GM21447 (cell line): ENCODE results near the gene CACNA1F.

Experiments used
- ATAC-seq: cut with Tn5 transposase; IDR thresholded peaks from one replicate; pipeline ENCODE4 v1.9.1; 2021; ENCODE audit not compliant: unreplicated experiment

The CACNA1F gene

DNA sequence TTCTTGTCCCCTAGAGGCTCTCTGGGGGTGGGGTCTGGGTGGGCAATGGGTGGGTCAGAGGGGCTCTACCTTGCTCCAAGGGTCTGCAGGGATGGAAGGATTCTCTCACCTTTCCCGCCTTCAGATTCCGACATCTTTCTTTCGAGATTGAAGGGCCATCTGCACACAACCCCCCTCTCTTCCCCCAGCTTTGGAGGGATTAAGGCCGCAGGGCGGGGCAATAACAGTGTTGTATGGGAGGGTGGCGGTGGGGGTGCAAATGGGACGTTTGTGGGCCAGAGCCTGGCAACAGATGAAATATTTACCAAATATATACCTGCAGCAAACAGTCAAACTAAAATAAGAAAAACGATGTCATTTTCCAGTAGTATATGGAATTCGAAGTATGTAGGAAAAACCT, at the start of gene CACNA1F:
Gene CACNA1F (minus strand): TSS at position 165 of the 400 bp plus-strand sequence. CDS start 31 bp downstream, at position 134.
- no peak for ATAC-seq

DNA sequence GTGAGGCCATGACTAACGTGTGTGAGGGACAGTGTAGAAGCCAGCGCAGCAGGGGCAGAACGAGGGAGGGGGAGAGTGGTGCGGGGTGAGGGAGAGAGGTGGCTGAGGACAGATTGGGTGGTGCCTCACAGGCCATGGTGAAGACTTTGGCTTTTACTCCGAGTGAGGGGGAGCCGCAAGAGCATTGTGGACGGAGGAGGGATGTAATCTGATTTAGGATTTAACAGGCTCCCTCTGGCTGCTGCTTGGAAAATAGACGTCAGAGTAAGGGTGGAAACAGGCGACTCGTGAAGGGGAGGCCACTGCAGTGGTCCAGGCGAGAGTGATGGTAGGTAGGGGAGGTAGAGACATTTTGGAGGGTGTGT, 49.5 kb upstream of the CACNA1F start:
- no peak for ATAC-seq

DNA sequence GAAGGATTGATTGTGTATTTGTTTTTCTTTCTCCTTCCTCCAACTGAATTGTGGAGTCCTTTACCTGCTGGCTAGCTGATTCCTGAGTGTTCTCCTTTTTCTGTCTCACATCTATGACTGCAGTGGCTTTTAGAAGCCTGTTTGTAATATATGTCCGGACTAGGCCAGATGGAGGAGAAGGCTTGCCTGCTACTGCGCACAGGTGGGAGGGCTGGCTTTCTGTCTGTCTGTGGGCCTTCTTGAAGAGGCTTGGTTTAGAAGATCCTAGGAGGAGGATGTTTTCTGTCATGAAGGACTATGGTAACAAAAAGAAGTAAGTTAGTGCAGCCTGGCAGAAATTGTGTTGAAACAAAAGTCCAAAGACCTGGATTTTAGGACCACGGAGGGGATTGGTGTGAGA, 44.9 kb upstream of the CACNA1F start:
- ATAC-seq = no peak

DNA sequence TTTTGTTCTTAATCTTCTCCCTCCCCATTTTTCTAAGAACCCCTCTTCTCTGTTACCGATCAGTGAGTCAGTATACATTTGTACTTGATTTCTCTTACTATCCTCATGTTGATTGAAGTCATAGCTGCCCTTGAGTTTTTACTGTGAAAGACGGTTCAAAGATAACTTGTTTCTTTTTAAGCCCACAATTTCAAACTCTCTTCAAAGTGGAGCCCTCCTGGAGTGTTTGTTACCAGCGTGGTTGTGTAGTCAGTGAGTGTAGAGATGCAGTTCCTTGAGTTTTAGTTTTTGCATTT, 44.3 kb upstream of the CACNA1F start:
- no peak for ATAC-seq

DNA sequence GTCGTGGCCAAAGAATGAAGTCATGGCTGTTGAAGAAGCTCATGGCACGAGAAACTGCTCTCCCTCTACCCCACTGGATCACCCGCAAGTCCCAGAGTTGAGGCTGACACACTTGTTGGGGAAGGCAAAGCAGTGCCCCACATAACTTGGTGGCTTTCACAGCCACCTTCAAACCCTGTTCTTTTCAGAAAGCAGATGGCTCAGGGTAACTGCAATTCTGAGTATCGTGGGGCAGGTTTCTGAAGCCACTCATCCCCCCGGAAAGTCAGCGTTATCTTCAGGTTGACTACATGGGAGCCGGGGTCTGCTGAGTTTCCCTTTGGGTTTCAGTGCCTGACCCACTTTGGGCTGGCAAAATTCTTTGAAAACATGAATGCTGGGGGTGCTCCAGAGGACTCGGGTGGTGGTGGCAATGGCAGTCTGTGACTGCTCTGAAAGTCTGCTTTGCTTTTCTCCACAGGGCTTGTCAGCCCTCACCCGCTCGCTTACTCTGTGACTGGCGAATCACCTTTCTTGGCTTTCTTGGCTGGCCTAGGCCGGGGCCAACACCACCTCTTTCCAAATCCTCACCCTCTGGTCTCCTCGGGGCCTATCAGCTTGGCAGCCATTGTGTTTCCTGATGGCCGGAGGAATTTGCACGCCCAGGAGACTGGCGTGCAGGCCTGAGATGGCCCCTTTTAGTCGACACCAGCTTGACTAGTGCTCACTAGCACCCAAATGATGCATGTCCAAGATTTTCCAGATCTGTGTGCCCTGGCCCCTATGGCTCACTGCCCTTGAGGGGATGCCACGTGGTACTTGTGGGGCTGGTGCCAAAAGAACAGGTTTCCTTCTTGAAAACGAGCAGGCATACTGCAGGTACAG, 43.8 kb upstream of the CACNA1F start:
- no peak for ATAC-seq

DNA sequence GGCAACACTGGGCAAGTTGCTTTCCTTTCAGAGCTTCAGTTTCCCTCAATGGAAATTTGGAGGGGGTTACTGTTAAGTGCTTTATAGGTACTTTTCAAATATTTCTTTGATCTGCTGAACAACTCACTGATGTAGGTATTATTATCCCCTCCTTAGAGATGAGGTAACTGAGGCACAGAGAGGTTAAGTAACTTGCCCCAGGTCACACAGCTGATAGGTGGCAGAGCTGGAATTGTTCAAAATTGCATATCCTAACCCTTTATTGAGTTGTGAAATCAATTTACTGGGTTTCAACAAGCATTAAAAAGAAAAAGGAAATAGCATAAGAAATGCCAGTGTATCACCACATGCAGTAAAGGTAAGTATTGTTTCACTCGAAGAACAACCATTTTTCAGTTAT, 43.1 kb upstream of the CACNA1F start:
- ATAC-seq = no peak

DNA sequence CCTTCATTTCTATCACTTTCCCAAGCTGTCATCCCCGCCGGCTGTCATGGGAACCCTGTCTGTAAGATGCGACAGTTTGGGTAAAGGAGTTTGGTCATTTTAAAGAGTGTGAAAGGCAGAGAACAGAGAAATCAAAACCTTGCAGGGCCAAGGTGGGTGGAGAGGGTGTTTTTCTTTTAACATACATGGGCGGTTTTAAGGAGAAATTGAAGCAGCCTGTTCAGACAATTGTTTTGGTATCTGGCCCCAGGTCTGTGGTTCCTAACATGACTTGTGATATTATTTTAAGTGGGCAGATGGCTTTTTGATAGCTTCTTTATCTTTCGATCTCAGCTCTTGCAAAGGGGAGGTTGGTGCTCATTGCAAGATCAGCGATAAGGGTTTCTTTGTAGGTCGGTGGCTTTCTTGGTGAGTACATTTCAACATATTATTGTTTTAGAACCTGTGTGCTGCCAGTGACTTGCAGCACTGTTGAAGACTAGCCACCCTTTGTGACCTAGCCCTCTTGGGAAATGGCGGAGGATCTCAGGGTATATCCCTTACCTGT, 40.1 kb upstream of the CACNA1F start:
- ATAC-seq = no peak

DNA sequence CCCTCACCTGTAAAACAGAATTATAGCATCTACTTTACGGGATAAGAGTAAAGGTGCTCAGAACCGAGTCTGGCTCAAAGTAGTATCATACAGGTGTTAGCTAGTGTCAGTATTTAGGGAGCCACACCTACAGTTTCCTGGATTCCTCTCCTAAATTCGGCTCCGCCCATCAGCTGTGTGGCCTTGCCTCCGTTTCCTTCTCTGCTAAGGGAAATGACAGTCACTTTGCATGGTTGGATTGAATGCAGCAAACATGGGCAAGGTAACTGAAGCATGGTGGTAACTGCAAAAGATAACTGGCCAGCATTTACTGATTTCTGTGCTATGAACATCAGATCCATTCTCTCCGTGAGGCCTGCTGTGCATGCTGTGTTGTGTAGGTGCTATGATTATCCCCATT, 39.3 kb upstream of the CACNA1F start:
- no peak for ATAC-seq

DNA sequence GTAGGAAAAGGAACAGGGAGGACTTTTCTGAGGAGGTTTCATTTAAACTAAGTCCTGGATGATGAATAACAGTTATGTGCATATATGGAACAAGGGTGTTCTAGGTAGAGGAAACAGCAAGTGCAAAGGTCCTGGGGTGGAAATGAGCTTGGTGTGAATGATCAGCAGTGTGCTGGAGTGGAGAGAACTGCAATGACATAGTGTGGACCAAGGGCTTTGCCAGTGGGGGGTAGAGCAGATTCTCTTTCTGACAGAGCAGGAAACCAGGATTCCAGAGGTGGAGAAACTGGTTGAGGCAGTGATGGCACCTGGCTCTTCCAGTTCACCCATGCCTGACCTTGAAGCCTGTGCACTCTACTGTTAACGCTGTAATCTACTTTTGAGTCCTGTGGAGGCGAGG, 38.2 kb upstream of the CACNA1F start:
- ATAC-seq = no peak

DNA sequence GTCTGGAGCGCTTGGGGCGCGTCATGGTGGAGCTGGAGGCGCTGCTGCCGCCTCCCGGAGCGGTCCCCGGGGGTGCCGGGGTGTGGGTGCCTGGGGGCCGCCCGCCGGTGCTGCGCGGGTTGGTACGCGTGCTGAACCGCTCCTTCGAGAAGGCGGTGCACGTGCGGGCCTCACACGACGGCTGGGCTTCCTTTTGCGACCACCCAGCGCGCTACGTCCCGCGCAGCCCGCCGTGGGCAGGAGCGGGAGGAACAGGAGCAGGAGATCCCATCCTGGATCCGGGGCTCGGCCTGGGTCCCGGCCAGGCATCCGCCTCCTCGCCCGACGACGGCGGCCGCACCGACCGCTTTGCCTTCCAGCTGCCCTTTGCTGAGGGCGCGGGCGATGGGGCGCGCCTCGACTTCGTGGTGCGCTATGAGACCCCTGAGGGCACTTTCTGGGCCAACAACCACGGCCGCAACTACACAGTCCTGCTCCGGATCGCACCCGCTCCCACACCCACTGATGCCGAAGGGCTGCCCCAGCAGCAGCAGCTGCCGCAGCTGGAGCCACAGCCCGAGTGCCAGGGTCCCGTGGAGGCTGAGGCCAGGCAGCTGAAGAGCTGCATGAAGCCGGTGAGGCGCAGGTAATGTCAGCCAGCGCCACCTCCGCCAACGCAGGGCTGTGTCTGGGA, 37.2 kb upstream of the CACNA1F start:
- ATAC-seq = no peak

DNA sequence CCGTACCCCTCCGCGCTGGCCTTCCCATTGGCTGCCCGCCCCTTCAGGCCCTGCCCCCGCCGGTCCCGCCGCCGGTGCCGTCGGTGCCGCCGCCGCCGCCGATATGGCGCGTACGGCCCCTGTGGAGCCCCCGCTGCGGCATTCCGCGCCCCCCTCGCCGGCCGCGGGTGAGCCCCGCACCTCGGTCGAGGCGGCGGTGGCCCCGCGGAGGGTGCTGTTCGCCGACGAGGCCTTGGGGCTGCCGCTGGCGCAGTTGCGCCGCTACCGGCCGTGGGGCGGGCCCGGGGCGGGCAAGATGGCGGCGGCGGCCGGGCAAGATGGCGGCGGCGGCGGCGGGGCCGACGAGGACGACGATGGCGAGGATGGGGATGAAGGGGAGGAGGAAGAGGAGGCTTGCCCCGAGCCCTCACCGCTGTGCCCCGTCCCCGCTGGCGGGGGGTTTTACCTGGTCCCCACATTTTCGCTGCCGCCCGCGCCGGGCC, 36.7 kb upstream of the CACNA1F start, which contains the start of gene PPP1R3F:
Gene PPP1R3F (plus strand): TSS at position 27 of the 482 bp plus-strand sequence. CDS start 77 bp downstream, at position 104.
- ATAC-seq = peak; percentile 11

DNA sequence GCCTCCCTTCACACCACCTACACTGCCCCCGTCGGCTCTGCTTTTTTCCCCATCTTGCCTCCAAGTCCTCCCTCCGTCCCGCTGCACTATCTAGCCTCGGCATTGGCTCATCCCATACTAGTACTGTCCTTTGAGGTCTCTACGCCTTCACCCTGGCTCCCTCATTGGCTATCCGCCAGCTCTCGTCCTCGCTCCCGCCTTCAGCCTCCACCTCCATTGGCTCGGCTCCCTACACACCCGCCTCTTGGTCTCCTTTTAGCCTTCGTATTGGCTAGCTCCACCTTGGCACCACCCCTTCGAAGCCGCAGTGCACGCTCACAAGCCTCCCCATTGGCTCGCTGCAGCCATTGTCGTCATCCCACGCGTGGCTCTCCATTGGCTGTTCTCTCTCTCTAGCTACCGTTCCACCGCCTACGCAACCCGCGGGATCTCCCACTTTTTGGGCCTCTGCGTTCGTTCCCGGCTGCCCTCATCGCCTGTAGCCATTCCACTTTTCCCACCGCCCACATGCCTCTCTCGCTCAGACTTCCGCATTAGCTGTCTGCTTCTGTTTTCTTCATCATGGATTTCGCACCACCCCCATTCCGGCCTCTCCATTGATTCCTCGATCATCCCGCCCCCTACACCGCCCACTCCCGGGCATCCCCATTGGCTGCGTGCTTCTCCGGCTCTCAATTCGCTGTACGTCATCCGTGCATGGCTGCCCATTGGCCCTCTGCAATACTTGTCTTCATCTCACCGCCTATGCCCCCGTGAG, 36.0 kb upstream of the CACNA1F start:
- peak; percentile 91 for ATAC-seq

DNA sequence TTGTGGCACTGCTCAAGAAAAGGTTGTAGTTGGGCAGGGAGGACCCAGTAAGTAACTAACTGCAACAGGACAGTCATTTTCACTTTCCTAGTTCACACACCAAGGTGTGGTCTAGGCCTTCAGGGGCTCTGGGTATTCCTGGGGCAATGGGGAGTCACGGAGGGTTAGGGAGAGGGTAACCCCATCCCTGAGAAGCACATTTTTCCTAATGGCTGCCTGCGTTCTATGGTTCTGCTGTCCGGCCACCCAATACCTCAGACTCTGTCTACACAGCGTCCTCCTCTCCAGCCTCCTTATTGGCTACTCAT, 35.5 kb upstream of the CACNA1F start:
- no peak for ATAC-seq

DNA sequence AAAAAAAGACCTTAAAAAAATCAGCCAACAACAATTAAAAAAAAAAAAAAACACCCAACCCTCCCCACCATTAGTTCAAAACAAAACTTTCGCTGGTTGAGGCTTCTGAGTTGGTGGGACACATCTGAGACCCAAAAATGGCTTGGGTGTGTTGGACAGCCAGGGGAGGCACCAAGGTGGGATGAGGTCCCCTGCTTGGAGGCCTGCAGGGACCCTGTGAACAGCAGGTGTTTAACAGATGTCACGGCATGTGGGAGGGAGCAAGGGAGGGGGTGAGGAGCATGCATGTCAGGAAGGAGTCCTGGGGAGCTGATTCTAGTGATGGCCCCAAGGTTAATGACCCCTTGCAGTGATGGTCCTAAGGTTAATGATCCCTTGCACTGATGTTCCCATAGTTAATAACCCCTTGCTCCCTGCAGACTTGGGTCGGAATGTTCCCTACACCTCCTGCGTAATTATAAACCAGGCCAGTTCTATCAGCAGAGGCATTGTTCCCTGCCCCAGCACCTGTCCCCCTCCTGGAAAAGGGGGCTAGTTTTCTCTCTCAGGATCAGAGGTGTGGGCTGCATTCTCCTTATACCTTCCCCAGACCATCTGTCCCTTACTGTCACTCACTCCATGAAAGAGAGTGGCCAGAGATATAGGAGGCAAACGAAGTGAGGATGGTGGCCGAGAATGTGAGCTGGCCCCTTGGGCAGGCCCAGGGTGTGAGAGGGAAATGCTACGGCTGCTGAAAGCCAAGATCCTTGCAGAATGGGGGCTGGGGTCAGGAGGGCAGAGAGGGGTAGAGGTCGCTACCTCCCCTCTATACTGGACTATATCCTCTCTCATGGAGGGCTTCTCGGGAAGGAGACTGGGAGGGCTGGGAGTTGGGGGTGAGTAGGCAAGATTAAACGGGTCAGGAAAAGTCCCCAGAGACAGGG, 33.6 kb upstream of the CACNA1F start:
- ATAC-seq = no peak

DNA sequence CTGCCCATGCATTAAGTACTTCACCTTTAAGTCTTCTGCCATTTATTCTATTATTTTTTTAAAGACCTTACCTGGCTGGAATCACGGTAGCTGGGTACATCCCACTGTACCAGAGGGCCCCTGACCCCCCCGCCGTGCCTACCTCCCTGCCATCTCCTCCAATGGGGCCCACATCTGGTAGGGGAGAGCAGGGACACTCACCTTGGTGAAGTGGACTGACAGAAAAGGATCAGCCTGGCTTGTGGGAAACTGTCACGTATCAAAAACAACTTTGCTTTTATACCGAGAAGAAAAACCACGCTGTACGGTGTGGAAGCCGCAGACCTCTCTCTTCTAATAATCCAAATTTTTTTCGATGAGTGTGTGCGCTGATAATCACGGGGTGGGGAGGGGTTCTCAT, 31.3 kb upstream of the CACNA1F start, which contains the start of gene FOXP3:
Gene FOXP3 (minus strand): TSS at position 251 of the 400 bp plus-strand sequence. CDS start 6,205 bp downstream, outside the sequence.
- no peak for ATAC-seq

DNA sequence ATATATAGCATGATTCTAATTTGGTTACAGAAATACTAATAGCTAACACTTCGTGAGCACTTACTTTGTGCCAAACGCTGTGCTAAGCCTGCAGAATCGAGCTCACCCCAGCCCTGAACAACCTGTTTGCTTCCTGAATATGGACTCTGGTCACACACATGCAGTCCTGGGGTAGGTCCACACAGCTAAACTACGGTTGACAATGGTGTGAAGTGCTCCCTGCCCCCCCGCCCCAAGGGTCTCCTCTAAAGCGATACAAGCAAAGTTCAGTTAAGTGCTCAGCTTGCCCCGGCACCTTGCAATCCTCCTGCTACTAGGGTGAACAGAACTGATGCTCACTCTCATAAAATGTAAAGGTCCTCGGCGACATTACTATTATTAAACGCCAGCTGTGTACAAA, 30.5 kb upstream of the CACNA1F start:
- ATAC-seq = no peak

DNA sequence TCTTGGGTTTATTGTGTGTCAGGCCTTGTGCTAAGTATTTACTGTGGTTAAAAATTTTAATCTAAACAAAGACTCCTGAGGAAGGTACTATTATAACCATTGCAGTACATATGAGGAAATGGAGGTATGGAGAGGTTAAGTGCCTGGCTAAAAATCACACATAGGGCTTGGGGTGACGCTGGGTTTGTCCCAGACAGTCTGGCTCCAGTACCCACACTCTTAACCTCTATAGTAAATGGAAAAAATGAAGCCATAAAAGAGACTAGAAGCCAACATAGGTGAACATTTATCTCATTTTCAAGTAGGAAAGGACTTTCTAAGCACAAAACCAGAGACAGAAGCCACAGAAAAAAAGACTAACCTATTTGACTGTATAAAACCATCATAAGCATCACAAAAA, 29.5 kb upstream of the CACNA1F start:
- no peak for ATAC-seq

DNA sequence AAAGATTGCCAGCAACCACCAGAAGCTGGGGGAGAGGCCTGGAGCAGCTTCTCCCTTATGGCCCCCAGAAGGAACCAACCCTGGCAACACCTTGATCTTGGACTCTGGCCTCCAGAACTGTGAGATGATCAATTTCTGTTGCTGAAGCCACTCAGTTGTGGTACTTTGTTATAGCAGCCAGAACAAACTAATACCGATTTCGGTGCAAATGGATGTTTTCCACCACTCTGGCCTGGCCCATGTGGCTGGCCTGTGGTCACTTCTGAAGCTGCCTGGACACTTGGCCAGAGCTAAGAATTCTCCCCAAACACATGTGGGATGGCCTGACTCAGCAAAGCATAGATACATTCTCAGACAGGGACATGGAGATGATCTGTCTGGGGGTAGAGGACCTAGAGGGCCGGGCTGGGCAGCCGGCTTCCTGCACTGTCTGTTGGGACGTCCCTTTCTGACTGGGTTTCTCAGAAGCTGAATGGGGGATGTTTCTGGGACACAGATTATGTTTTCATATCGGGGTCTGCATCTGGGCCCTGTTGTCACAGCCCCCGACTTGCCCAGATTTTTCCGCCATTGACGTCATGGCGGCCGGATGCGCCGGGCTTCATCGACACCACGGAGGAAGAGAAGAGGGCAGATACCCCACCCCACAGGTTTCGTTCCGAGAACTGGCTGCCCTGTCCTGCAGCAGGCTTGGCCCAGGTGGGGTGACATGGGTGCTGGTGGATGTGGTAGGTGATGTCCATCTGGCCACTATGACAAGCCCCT, 27.3 kb upstream of the CACNA1F start:
- ATAC-seq = no peak

DNA sequence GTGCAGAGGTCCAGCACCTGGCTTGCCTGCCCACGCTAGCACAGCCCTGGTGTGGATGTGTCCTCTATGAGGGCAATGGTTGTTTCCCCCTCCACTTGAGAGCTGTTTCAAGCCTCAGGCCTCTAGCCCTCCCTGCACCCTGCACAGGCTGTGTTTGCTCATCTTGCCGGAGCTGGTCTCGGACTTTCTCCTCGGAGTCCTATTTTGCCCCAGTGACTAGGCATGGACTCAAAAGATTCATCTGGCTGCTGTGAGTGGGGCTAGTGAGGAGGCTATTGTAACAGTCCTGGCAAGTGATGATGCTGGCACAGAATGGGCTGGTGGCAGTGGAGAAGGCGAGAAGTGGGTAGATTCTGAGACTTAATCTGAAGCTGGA, 25.6 kb upstream of the CACNA1F start:
- no peak for ATAC-seq
